Measurements from ENCODE around the gene ABCB10.

- TF ChIP-seq CTCF (IDR thresholded peaks at IDR 0.05 in 8 of 11, conservative IDR thresholded peaks at IDR 0.05 in 3 of 11): no peak
- TF ChIP-seq POLR2A (IDR thresholded peaks at IDR 0.05): no peak
- TF ChIP-seq POLR2AphosphoS5 (IDR thresholded peaks at IDR 0.05): peak in 1 of 3 donors; percentile 32
Measured at GRCh38 chr1:229579059-229579673, 20.7 kb upstream of the ABCB10 start.
